Amygdala (tissue), 56 donors: ENCODE results near the gene VTCN1.
"Not testable (repeated sequence)": the region's sequence is repeated elsewhere in the genome, so short reads cannot be mapped to it uniquely, and the experiment has no call there.

ENCODE experiments used
- DNase-seq, 56 donors: peaks; one replicate each; lab custom pipeline; 2025; lab: John Stamatoyannopoulos, UW

Gene VTCN1

DNA sequence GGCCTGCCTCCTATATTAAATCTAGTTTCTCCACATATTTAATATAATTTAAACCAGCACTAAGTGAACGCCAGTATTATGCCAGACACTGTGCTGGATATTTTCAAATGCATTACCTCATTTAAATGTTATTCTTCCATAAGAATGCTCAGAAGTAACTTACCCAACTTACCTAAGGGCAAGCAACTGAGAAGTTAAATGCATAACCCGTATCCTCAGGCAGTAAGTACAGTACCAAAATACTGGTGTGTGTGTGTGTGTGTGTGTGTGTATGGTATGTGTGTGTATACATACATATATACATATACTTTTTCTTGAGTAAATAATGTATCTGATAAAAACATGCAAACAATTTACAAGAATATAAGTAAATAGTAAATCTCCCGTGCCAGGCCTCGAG is 80.2 kb downstream of the VTCN1 start:
- DNase-seq, result no peak

- DNase-seq, result peak in 2 of 56 donors; percentile 0 to 33
Measured at GRCh38 chr1:117128323-117129079, 82.2 kb downstream of the VTCN1 start.

DNA sequence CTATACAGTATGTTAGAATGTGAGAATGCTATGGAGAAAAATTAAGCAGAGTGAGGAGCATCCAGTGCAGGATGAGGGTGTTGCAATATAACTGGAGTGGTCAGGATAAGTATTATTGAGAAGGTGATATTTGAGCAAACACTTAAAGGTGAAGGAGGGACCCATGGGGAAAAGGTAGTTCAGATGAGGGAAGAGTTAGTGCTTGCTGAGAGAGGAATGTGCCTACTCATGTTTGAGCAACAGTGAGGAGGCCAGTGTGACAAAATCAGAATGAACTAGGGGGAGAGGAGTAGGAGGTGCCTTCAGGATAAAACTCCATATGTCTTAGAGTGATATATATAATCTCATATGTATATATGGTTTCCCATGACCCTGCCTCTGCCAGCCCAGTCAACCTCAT is 82.9 kb downstream of the VTCN1 start:
- DNase-seq, result no peak

DNA sequence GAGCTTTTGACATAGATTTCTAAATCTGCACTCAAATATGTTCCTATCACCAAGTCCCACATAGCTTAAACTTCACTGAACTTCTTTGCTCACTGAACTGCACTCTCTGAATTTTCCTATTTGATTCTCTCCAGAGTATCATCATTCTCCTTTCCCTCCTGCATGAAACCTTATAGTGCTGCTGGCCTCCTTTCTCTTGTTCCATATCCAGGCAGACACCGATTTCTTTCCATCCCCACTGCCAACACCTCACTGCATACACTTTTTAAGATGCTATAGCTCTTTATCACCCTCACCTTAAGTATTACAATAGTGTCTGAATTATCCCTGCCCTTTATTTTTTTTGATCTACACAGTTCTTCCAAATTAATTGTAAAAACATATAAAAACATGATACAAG is 86.1 kb downstream of the VTCN1 start:
- DNase-seq, result no peak

DNA sequence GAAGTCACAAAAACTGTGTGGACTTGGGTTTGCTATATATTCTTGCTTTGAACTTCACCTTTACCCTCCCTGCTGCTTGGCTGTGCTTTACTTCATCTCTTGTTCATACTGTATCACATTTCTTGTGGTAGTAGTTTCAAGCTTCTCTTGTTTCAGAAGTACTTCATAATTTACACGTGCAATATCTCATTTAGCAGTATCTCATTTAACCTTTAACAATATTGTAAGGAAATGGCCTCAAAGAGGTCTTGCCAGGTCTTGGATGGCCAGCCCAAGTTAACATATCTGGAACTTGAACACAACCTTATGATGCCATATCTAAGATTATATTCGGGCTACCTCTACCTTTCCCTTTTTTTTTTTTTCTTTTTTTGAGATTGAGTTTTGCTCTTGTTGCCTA is 87.5 kb downstream of the VTCN1 start:
- DNase-seq, result no peak

- DNase-seq, result no peak
Measured at GRCh38 chr1:117122330-117123025, 88.2 kb downstream of the VTCN1 start.

DNA sequence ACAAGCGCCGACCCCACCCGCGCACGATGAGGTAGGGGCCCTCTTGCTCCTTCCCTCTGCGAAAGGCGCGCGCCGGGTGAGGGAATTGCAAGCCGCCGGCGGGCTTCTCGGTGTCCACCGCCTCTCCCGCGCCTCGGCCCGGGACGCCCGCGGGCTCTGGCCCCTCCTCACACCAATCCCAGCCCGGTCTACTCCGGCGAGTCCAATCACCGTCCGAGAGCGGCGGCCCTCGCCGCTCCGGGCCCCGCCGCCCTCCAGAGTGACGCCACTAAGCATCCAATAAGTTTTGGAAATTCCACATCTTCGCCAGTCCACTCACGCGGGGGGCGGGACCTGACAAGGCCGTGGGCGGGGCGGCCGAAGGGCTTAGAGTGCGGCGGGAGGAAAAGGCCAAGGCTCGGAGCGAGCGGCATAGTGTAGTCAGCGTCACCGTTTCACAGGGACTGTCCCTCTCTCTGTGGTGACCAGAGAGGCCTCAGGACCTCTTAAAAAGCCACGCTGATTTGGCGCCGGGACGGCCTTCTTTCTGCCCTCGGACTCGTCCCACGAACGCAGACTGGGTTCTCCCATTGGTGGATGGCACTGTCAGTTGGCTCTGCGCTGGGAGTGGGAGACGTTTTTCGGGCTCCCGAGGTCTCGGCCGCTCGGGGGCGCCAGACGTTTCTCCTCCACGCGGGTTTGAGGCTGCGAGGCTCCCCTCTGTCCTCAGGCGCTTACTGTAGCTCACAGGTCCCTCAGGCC is 89.0 kb downstream of the VTCN1 start, which contains the start of gene TRIM45:
Gene TRIM45, minus strand, starts transcription at position 161 of the 741 bp plus-strand sequence. CDS start 548 bp downstream, outside the sequence.
- peak; percentile 79 to 99 (median 96) for DNase-seq

GRCh38 chr1:117120774-117121588 is 89.7 kb downstream of the VTCN1 start:
- peak in 8 of 56 donors; percentile 44 to 71 (median 58) for DNase-seq

DNA sequence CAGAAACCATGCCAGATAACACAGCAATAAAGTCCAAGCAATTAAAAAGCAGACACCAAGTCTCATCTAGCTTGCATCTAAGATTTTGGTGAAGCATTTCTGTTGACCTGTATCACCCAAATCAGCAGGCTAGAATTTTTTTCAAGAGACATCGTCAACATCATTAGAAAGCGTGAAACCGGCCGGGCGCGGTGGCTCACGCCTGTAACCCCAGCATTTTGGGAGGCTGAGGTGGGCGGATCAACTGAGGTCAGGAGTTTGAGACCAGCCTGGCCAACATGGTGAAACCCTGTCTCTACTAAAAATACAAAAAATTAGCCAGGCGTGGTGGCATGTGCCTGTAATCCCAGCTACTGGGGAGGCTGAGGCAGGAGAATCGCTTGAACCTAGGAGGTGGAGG is 91.6 kb downstream of the VTCN1 start:
- not testable (repeated sequence) for DNase-seq

GRCh38 chr1:117118137-117118536 is 92.6 kb downstream of the VTCN1 start:
- peak in 3 of 56 donors; percentile 4 to 17 (median 15) for DNase-seq

GRCh38 chr1:117117697-117118096 is 93.0 kb downstream of the VTCN1 start:
- no peak for DNase-seq

- no peak for DNase-seq
Measured at GRCh38 chr1:117116784-117117130, 94.0 kb downstream of the VTCN1 start.

- no peak for DNase-seq
Measured at GRCh38 chr1:117116090-117116783, 94.5 kb downstream of the VTCN1 start.

DNA sequence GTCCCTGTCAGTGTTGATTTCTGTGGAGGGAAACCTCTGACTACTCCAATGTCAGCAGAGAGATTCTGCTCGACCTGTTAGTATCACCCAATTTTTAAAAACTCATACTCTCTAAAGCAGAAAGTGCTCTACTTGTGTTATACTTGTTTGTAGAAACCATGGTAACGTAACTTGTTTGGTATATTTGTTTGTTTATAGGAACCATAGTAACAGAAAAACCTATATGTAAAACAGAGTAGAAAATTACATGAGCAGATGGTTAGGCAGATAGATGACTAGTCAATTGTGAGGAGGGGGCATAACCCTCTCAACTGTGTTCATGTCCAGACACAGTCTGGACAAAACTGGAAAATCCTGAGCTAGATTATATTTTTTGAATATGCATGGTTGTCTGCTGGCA is 95.8 kb downstream of the VTCN1 start:
- DNase-seq, result no peak

DNA sequence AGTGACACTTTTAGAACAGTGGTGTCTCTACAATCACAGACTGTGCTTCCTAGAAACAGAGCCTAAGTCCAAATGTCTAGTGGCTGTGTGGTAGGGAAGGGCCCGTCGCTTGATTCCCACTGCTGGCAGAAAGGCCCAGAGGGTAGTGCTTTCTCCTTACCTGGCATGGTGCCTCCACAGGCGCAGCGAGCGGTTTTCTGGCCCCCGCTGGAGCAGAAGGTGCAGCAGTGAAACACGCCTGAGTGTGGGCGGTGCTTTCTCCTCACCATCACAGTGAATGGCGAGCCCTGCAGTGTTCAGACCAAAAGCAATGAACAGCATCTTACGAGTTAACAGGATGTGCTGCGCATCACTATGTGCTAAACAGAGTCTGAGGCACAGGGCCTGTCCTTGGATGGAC is 97.5 kb downstream of the VTCN1 start:
- DNase-seq, result peak in 23 of 56 donors; percentile 4 to 46 (median 24)

GRCh38 chr1:117112047-117112717 is 98.5 kb downstream of the VTCN1 start:
- no peak for DNase-seq

DNA sequence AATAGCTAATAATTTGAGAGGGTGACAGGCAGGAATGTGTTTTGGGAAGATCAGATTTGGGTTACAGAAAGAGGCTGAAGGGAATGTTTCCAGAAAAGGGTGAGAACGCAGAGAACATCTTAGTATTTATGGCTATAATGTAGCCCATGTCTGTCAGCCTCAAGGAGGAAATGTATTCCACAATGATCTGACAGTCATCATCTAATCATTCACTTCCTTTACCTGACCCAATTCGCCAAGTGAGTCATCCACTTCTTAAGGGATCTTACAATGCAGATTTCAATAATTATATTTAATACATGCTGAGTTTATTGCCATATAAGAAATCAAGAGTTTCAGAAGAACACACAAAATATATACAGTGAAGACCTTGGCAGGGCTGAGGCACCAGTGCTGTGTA is 100.0 kb downstream of the VTCN1 start:
- DNase-seq, result no peak

DNA sequence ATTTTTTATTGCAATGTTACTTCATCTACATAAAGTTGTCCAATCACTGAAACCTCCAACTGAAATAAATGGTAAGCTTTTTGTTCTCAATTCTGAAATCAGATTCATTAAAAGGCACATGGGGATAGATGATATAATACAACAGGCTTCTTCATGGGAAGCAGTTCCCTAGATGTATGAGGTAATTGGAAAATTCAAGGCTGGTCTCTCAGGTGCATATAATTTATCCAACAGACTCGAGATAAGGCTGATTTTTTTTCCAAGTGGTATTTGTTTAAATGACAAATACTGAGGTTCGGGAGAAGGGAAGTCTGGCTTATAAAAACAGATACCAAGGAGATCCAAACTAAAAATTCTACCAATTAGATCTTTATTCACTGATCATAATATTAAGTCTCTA is 103.4 kb downstream of the VTCN1 start:
- DNase-seq, result no peak

DNA sequence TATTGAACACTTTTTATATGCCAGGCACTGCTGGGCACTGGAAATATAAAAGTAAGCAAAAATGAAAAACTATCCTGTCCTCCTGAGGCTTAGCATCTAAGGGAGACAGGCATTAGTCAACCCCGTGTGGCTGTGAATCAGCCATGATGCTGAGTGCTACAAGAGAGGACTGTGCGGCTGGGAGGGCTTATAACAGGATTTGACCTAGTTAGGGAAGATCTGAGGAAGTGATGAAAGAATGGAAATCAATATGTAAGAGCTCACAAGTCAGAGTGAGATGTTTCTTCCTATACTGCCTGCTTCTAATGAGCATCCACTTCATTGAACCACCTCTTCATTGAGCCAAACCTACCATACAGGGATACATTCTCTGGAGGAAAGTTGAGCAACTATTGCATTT is 104.2 kb downstream of the VTCN1 start:
- DNase-seq, result no peak
